HepG2 (cell line): Measurements from ENCODE around the gene DISP2. TPM values are rescaled to one million over a fixed set of nuclear protein-coding genes. Genes with fewer than 3 reads are reported as not detected.

Experiments
- AGO1 ChIP-seq: fragments of 200-400 bp; formaldehyde crosslinking; IDR thresholded peaks from 2 replicates; pipeline ENCODE4 v1.6.1; 2017; ENCODE audit warnings: mild to moderate bottlenecking, low read depth, low read length, moderate library complexity; ENCODE audit not compliant: poor library complexity, severe bottlenecking
- CHD2 ChIP-seq: IDR thresholded peaks from 2 replicates; pipeline ENCODE4 v1.6.1; 2011; ENCODE audit warnings: low read depth, low read length, improper control_type of control experiment
- ELF3 ChIP-seq: IDR thresholded peaks from 2 replicates; pipeline ENCODE4 v1.6.1; 2016; ENCODE audit warnings: missing genetic modification reagents, missing compliant biosample characterization
- FOSL2 ChIP-seq: sonication (generic); formaldehyde crosslinking; IDR thresholded peaks from 2 replicates; pipeline ENCODE4 v1.4.0; 2020; ENCODE audit warnings: missing genetic modification reagents
- FOXA1 ChIP-seq, 2 experiments: fragments of 450-650 bp in 1 of 2; sonication (generic) in 1 of 2; formaldehyde crosslinking in 1 of 2; IDR thresholded peaks; 2 replicates each; pipeline versions ENCODE4 v1.4.0 to v1.6.1; 2016 to 2020; ENCODE audit warnings: missing genetic modification reagents in 1 of 2
- HDAC1 ChIP-seq: sonication (generic); formaldehyde crosslinking; IDR thresholded peaks from 2 replicates; pipeline ENCODE4 v1.5.1; 2020; ENCODE audit warnings: mild to moderate bottlenecking, missing genetic modification reagents
- NKX3-1 ChIP-seq: sonication (generic); formaldehyde crosslinking; IDR thresholded peaks from 2 replicates; pipeline ENCODE4 v1.5.0; 2020; ENCODE audit warnings: missing genetic modification reagents
- PCBP1 ChIP-seq: fragments of 200-400 bp; formaldehyde crosslinking; IDR thresholded peaks from 2 replicates; pipeline ENCODE4 v1.6.1; 2017; ENCODE audit warnings: mild to moderate bottlenecking, low read depth, low read length, borderline replicate concordance
- RFXAP ChIP-seq: sonication (generic); formaldehyde crosslinking; IDR thresholded peaks from 2 replicates; pipeline ENCODE4 v1.4.0; 2020; ENCODE audit warnings: missing genetic modification reagents, borderline replicate concordance
- SIN3B ChIP-seq: fragments of 150-350 bp; IDR thresholded peaks from 2 replicates; pipeline ENCODE4 v1.6.1; 2014; ENCODE audit warnings: low read length
- TARDBP ChIP-seq: sonication (generic); formaldehyde crosslinking; IDR thresholded peaks from 2 replicates; pipeline ENCODE4 v1.8.0; 2022; ENCODE audit warnings: mild to moderate bottlenecking, missing genetic modification reagents
- TCF7 ChIP-seq: sonication (generic); IDR thresholded peaks from 2 replicates; pipeline ENCODE4 v1.6.1; 2016; ENCODE audit warnings: antibody characterized with exemption, low read depth
- ZBTB1 ChIP-seq: sonication (generic); formaldehyde crosslinking; IDR thresholded peaks from 2 replicates; pipeline ENCODE4 v1.4.0; 2020; ENCODE audit warnings: missing genetic modification reagents, borderline replicate concordance
- ZFY ChIP-seq: sonication (generic); formaldehyde crosslinking; IDR thresholded peaks from 2 replicates; pipeline ENCODE4 v1.4.0; 2020; ENCODE audit warnings: missing genetic modification reagents
- ZNF343 ChIP-seq: sonication (generic); formaldehyde crosslinking; IDR thresholded peaks from 2 replicates; pipeline ENCODE4 v1.4.0; 2020; ENCODE audit warnings: mild to moderate bottlenecking, missing genetic modification reagents
- ZNF460 ChIP-seq: sonication (generic); formaldehyde crosslinking; IDR thresholded peaks from 2 replicates; pipeline ENCODE4 v1.5.1; 2020; ENCODE audit warnings: missing genetic modification reagents, mild to moderate bottlenecking, borderline replicate concordance
- ZNF572 ChIP-seq: sonication (generic); formaldehyde crosslinking; IDR thresholded peaks from 2 replicates; pipeline ENCODE4 v1.5.1; 2020; ENCODE audit warnings: mild to moderate bottlenecking, missing genetic modification reagents
- ZNF607 ChIP-seq: sonication (generic); formaldehyde crosslinking; IDR thresholded peaks from 2 replicates; pipeline ENCODE4 v1.5.1; 2020; ENCODE audit warnings: missing genetic modification reagents, mild to moderate bottlenecking, borderline replicate concordance
- ZNF670 ChIP-seq: sonication (generic); formaldehyde crosslinking; IDR thresholded peaks from 2 replicates; pipeline ENCODE4 v1.8.0; 2022; ENCODE audit warnings: mild to moderate bottlenecking, missing genetic modification reagents, borderline replicate concordance
- polyA plus RNA-seq, 8 experiments: library from polyadenylated mRNA; depleted of rRNA in 3 of 8; stranded (reverse) in 7 of 8; unstranded in 1 of 8; fragments of >200 nt; fragmentation: Illumina TruSeq in 4 of 8; extraction: Trizol in 4 of 8; gene quantifications; 2 replicates each; pipeline versions ENCODE4 v1.2.1 to v1.2.3, GENCODE V29; 2011 to 2016; ENCODE audit warnings: low read depth in 4 of 8, missing spikeins in 1 of 8, mixed read lengths in 1 of 8; ENCODE audit not compliant: insufficient read depth in 1 of 8
- total RNA-seq, 5 experiments: library from RNA; depleted of rRNA; stranded (reverse); fragments of >200 nt; fragmentation: Illumina TruSeq; extraction: Trizol; gene quantifications; 2 replicates each; pipeline ENCODE4 v1.2.3, GENCODE V29; 2016; ENCODE audit warnings: low read depth in 1 of 5
- TF ChIP-seq, protein P1 (sequence below): sonication (generic); formaldehyde crosslinking; IDR thresholded peaks from 2 replicates; pipeline ENCODE4 v1.4.0; 2020; ENCODE audit warnings: low read depth, mild to moderate bottlenecking, missing genetic modification reagents
- TF ChIP-seq, protein P2 (sequence below): sonication (generic); formaldehyde crosslinking; IDR thresholded peaks from 2 replicates; pipeline ENCODE4 v1.4.0; 2020; ENCODE audit warnings: missing genetic modification reagents
- TF ChIP-seq, protein P3 (sequence below): sonication (generic); formaldehyde crosslinking; IDR thresholded peaks from 2 replicates; pipeline ENCODE4 v1.4.0; 2020; ENCODE audit warnings: missing genetic modification reagents
- TF ChIP-seq, protein P4 (sequence below): sonication (generic); formaldehyde crosslinking; IDR thresholded peaks from 2 replicates; pipeline ENCODE4 v1.5.1; 2020; ENCODE audit warnings: missing genetic modification reagents, mild to moderate bottlenecking, borderline replicate concordance

Gene DISP2
- total and polyA plus RNA-seq, 2 of the 13 experiments (the other 11 are each of a cell fraction or from before 2014, with no cell fraction given), result 0.09 to 0.32 TPM

DNA sequence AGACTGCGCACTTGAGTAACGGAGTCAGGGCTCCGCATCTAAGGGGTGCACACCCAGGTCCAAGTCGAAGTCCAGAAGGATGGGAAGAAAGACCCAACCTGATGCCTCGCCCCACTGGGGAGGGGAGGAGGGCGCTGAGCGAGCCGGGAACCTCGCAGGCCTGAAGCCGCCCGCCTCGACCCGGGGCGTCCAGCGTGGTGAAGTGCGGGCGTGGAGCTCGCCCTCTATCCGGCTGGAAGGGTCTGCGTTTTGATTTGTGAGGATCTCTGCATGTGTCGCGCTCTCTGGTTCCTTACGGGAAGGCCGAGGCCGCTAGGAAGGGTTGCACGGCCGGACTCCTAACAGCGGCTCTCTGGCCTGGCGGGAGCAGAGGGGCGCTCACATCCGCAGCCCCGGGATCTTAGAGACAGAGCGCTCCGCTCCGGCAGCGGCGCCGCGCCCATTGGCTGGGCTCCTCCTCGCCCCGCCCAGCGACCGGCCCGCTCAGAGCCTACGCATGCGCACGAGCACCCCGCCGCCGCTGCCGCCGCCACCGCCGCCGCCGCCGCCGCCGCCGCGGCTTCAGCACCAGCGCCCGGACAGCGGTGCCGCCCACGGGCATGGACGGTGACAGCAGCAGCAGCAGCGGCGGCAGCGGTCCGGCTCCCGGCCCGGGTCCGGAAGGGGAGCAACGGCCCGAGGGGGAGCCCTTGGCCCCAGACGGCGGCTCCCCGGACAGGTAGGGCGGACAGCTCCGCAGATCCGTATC lies at the start of gene DISP2 (continued):
- TF ChIP-seq, protein P1, sequence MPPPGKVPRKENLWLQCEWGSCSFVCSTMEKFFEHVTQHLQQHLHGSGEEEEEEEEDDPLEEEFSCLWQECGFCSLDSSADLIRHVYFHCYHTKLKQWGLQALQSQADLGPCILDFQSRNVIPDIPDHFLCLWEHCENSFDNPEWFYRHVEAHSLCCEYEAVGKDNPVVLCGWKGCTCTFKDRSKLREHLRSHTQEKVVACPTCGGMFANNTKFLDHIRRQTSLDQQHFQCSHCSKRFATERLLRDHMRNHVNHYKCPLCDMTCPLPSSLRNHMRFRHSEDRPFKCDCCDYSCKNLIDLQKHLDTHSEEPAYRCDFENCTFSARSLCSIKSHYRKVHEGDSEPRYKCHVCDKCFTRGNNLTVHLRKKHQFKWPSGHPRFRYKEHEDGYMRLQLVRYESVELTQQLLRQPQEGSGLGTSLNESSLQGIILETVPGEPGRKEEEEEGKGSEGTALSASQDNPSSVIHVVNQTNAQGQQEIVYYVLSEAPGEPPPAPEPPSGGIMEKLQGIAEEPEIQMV (CRISPR knock-in tag), result no peak
- TF ChIP-seq SIN3B, result no peak
- TF ChIP-seq AGO1, result no peak
- TF ChIP-seq ZBTB1 (CRISPR knock-in tag), result no peak
- TF ChIP-seq PCBP1, result no peak
- TF ChIP-seq, protein P2, sequence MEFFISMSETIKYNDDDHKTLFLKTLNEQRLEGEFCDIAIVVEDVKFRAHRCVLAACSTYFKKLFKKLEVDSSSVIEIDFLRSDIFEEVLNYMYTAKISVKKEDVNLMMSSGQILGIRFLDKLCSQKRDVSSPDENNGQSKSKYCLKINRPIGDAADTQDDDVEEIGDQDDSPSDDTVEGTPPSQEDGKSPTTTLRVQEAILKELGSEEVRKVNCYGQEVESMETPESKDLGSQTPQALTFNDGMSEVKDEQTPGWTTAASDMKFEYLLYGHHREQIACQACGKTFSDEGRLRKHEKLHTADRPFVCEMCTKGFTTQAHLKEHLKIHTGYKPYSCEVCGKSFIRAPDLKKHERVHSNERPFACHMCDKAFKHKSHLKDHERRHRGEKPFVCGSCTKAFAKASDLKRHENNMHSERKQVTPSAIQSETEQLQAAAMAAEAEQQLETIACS (CRISPR knock-in tag), result no peak
- no peak for TF ChIP-seq FOSL2 (CRISPR knock-in tag)
- no peak for TF ChIP-seq ZNF460 (CRISPR knock-in tag)
- TF ChIP-seq TARDBP (CRISPR knock-in tag), result no peak
- 0 out of 2 replicates have a peak, but pooled peaks have one; percentile 46 for TF ChIP-seq HDAC1 (CRISPR knock-in tag)
- no peak; the same call in 1 of the 2 replicates for TF ChIP-seq ELF3 (CRISPR knock-in tag)
- no peak for TF ChIP-seq CHD2
- peak; percentile 30; the same call in 1 of the 2 replicates for TF ChIP-seq NKX3-1 (CRISPR knock-in tag)
- no peak for TF ChIP-seq ZNF670 (CRISPR knock-in tag)
- TF ChIP-seq RFXAP (CRISPR knock-in tag), result peak; percentile 89
- TF ChIP-seq ZNF572 (CRISPR knock-in tag), result no peak
- TF ChIP-seq ZFY (CRISPR knock-in tag), result peak; percentile 64
- TF ChIP-seq FOXA1 (IDR thresholded peaks at IDR 0.05), result no peak
- no peak for TF ChIP-seq FOXA1 (CRISPR knock-in tag; IDR thresholded peaks at IDR 0.05)
- TF ChIP-seq ZNF343 (CRISPR knock-in tag), result no peak
- TF ChIP-seq, protein P3, sequence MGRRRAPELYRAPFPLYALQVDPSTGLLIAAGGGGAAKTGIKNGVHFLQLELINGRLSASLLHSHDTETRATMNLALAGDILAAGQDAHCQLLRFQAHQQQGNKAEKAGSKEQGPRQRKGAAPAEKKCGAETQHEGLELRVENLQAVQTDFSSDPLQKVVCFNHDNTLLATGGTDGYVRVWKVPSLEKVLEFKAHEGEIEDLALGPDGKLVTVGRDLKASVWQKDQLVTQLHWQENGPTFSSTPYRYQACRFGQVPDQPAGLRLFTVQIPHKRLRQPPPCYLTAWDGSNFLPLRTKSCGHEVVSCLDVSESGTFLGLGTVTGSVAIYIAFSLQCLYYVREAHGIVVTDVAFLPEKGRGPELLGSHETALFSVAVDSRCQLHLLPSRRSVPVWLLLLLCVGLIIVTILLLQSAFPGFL (CRISPR knock-in tag), result no peak
- TF ChIP-seq, protein P4, sequence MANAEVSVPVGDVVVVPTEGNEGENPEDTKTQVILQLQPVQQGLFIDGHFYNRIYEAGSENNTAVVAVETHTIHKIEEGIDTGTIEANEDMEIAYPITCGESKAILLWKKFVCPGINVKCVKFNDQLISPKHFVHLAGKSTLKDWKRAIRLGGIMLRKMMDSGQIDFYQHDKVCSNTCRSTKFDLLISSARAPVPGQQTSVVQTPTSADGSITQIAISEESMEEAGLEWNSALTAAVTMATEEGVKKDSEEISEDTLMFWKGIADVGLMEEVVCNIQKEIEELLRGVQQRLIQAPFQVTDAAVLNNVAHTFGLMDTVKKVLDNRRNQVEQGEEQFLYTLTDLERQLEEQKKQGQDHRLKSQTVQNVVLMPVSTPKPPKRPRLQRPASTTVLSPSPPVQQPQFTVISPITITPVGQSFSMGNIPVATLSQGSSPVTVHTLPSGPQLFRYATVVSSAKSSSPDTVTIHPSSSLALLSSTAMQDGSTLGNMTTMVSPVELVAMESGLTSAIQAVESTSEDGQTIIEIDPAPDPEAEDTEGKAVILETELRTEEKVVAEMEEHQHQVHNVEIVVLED (CRISPR knock-in tag), result 0 out of 2 replicates have a peak, but pooled peaks have one; percentile 19
- no peak for TF ChIP-seq TCF7
- TF ChIP-seq ZNF607 (CRISPR knock-in tag), result 0 out of 2 replicates have a peak, but pooled peaks have one; percentile 44
